Endothelial cell of umbilical vein (primary cell): Measurements from ENCODE around the gene NEK6. TPM values are rescaled to one million over a fixed set of nuclear protein-coding genes. Genes with fewer than 3 reads are reported as not detected.

Experiments used
- BruUV-seq: library from RNA; stranded (reverse); fragments of 400-500 nt; replicated peaks from 2 replicates; lab custom pipeline; 2021; lab: Mats Ljungman, UMichigan
- CTCF ChIA-PET: fragments of 300-600, 350-600 bp; sonication (Branson Sonifier 250); formaldehyde crosslinking; loops from one replicate; lab custom pipeline; 2021; ENCODE audit warnings: antibody characterized with exemption, inconsistent platforms; lab: Charles Lee
- POLR2A ChIA-PET: fragments of 300-600, 350-600 bp; sonication (Branson Sonifier 250); formaldehyde crosslinking; loops from one replicate; lab custom pipeline; 2021; ENCODE audit warnings: antibody characterized with exemption, inconsistent platforms; lab: Charles Lee
- DNase-seq: peaks from one replicate; pipeline ENCODE4 v3.0.0-alpha.2; 2011; ENCODE audit warnings: low read depth, low spot score
- FAIRE-seq: peaks from 2 replicates; lab custom pipeline; 2011; peaks lifted over from hg19 to GRCh38; lab: Jason Lieb, UNC
- H2AFZ ChIP-seq: 2 replicates; pipeline ENCODE4 v1.6.0; 2012; ENCODE audit warnings: low read depth, low read length, control low read depth, inconsistent platforms
- H3K27ac ChIP-seq: 2 replicates; pipeline ENCODE4 v1.5.1; 2011; ENCODE audit warnings: low read depth, mild to moderate bottlenecking, control low read depth, low read length, moderate library complexity; ENCODE audit not compliant: insufficient read depth
- H3K27me3 ChIP-seq, 2 experiments: 2 replicates each; pipeline versions ENCODE4 v1.6.0 to v1.6.1; 2011; ENCODE audit warnings: low read length in 2 of 2, mixed read lengths in 1 of 2; ENCODE audit not compliant: control insufficient read depth in 2 of 2, insufficient read depth in 2 of 2
- H3K36me3 ChIP-seq, 2 experiments: 2 replicates in 1 of 2; 3 replicates in 1 of 2; pipeline ENCODE4 v1.5.1; 2011; ENCODE audit warnings: low read length in 2 of 2, mild to moderate bottlenecking in 1 of 2, moderate library complexity in 1 of 2; ENCODE audit not compliant: control insufficient read depth in 2 of 2, insufficient read depth in 2 of 2; ENCODE audit errors: extremely low read depth in 1 of 2
- H3K4me1 ChIP-seq: 3 replicates; pipeline ENCODE4 v1.5.1; 2011; ENCODE audit warnings: mild to moderate bottlenecking, low read length; ENCODE audit not compliant: control insufficient read depth, insufficient read depth; ENCODE audit errors: extremely low read depth
- H3K4me2 ChIP-seq: 2 replicates; pipeline ENCODE4 v1.6.1; 2011; ENCODE audit warnings: low read length, control low read depth, mixed read lengths; ENCODE audit not compliant: insufficient read depth
- H3K4me3 ChIP-seq, 3 experiments: fragments of 200-600 bp in 1 of 3; sonication (generic), shearing (Covaris generic) in 1 of 3; replicated peaks in 1 of 3; 2 replicates each; pipeline ENCODE4 v1.5.1; 2011 to 2016; ENCODE audit warnings: control low read depth in 3 of 3, low read length in 3 of 3, mild to moderate bottlenecking in 2 of 3, inconsistent platforms in 1 of 3, low read depth in 1 of 3, moderate library complexity in 1 of 3; ENCODE audit not compliant: insufficient read depth in 1 of 3
- H3K79me2 ChIP-seq: 2 replicates; pipeline ENCODE4 v1.6.0; 2012; ENCODE audit warnings: low read length, inconsistent platforms; ENCODE audit not compliant: control insufficient read depth, insufficient read depth
- H3K9ac ChIP-seq: replicated peaks from 2 replicates; pipeline ENCODE3; 2011; ENCODE audit warnings: low read length, control low read depth; ENCODE audit not compliant: insufficient read depth; ENCODE audit errors: extremely low read depth
- H3K9me1 ChIP-seq: replicated peaks from 3 replicates; pipeline ENCODE4 v1.6.0; 2011; ENCODE audit warnings: mild to moderate bottlenecking, low read length; ENCODE audit not compliant: control insufficient read depth, insufficient read depth; ENCODE audit errors: extremely low read depth
- H3K9me3 ChIP-seq: replicated peaks from 2 replicates; pipeline ENCODE4 v1.5.1; 2012; ENCODE audit warnings: low read length, inconsistent platforms; ENCODE audit not compliant: control insufficient read depth, insufficient read depth
- H4K20me1 ChIP-seq: replicated peaks from 2 replicates; pipeline ENCODE3; 2011; ENCODE audit warnings: mild to moderate bottlenecking, low read length; ENCODE audit not compliant: control insufficient read depth, insufficient read depth; ENCODE audit errors: extremely low read depth
- EZH2 ChIP-seq: IDR thresholded peaks from 2 replicates; pipeline ENCODE4 v1.6.1; 2012; ENCODE audit warnings: borderline replicate concordance, low read depth, mild to moderate bottlenecking, moderate library complexity, low read length, inconsistent platforms; ENCODE audit not compliant: severe bottlenecking
- GATA2 ChIP-seq: IDR thresholded peaks from 2 replicates; pipeline ENCODE4 v1.7.0; 2011; ENCODE audit warnings: low read depth, mild to moderate bottlenecking, moderate library complexity, mixed read lengths, low read length; ENCODE audit not compliant: insufficient read length, insufficient read depth
- JUN ChIP-seq: IDR thresholded peaks from 2 replicates; pipeline ENCODE4 v1.6.1; 2011; ENCODE audit warnings: borderline replicate concordance, low read depth; ENCODE audit not compliant: insufficient read length, insufficient read depth
- POLR2A ChIP-seq: IDR thresholded peaks from 2 replicates; pipeline ENCODE4 v1.6.1; 2012; ENCODE audit warnings: low read depth, mild to moderate bottlenecking, control low read depth, low read length
- POLR2AphosphoS5 ChIP-seq: IDR thresholded peaks from 2 replicates; pipeline ENCODE4 v1.6.1; 2012; ENCODE audit warnings: low read depth, mild to moderate bottlenecking, control low read depth, low read length, moderate library complexity; ENCODE audit not compliant: insufficient read depth
- dilution Hi-C: fragments of 300-500 bp; cut with MboI; formaldehyde crosslinking; loops from one replicate; pipeline ENCODE4 v1.15.0; 2019; ENCODE audit warnings: low sequenced_read_pairs; ENCODE audit not compliant: extremely low pct_ligation_motif_present
- intact Hi-C: fragments of 100-400 bp; cut with micrococcal nuclease; formaldehyde crosslinking; loops from one replicate; pipeline ENCODE4 v1.10.0; 2022
- polyA plus RNA-seq, 4 experiments: library from polyadenylated mRNA; depleted of rRNA in 3 of 4; stranded (reverse) in 3 of 4; unstranded in 1 of 4; fragments of >200 nt; gene quantifications; 2 replicates each; pipeline versions ENCODE4 v1.2.1 to v1.2.3, GENCODE V29; 2011 to 2012; ENCODE audit warnings: missing spikeins in 1 of 4
- total RNA-seq: library from RNA; stranded (reverse); gene quantifications from 2 replicates; pipeline ENCODE4 v1.2.3, GENCODE V29; 2021
- TF ChIP-seq, protein P1 (sequence below): IDR thresholded peaks from 2 replicates; pipeline ENCODE4 v1.6.1; 2011; ENCODE audit not compliant: insufficient read depth, insufficient read length
- TF ChIP-seq, protein P2 (sequence below), 2 donors: IDR thresholded peaks; 1 replicate in 1 of 2; 2 replicates in 1 of 2; pipeline ENCODE4 v1.5.1; 2011; ENCODE audit warnings: low read length in 2 of 2, mild to moderate bottlenecking in 2 of 2, moderate library complexity in 2 of 2, control low read depth in 1 of 2, inconsistent platforms in 1 of 2, low read depth in 1 of 2; ENCODE audit not compliant: insufficient read depth in 1 of 2; ENCODE audit errors: extremely low read depth in 1 of 2

The NEK6 gene
- total and polyA plus RNA-seq, 2 donors (not counting 3 experiments of a cell fraction or from before 2014, with no cell fraction given): 64.3 to 67.1 TPM

DNA sequence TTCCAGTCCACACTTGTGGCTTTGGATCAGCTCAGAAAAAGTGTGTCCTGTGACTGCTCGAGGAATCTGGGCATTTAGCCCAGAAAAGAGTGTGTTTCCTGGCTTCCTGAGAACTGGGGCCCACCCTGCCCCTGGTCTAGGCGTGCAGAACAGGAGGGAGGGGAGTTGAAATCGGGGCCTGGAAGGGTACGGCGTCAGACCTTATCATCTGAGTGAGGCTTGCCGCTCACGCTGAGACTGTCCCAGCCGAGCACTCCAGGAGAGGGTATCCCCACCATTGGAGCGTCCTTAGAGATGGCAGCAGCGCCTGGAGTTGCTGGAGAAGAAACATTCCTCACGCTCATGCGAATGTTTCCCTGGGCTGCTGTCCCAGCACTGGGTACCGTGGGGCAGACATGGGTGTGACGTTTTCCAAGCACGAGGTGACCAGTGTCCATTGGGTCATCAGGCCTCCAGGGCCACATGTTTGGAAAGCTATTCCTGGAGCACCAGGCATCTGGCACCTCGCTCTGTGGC is 22.5 kb downstream of the NEK6 start:
- Histone ChIP-seq H3K9ac (peak overlapping the region; percentile 75), H3K4me2 (peak overlapping the region; percentile 4)

DNA sequence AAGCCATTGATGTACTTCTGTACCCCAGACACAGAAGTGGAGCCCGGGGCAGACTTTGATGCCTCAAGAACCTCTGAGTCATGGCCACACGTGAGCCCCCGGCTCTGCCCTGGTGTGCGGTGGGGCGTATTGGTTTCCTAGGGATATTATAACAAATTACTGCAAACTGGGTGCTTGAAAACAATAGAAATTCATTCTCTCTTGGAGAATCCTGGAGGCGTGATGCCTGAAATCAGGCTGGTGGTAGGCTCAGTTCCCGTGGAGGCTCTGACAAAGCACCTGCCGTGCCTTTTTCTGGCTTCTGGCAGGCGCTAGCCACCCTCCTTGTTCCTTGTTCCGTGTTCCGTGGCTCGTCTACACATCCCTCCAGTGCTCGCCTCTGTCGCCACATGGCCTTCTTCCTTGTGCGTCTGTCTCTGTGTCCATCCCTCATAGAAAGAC is 24.2 kb downstream of the NEK6 start:
- ChIA-PET CTCF (interaction anchor here (1.4 to 3.0 kb wide), 4 partner anchors 15 to 155 kb away, joined by 5 to 17 read pairs (median 8); no protein-coding TSS in a partner anchor), POLR2A (no interaction called here)
- Histone ChIP-seq H3K4me3 (no peak overlapping the region), H3K4me2 (peak overlapping the region; percentile 3), H3K9me1 (no peaks in the 10 kb centered on the region), H2AFZ (no peak overlapping the region), H3K9me3 (no peaks in the 10 kb centered on the region), H3K79me2 (peaks cover 80% of the 10 kb centered on the region), H4K20me1 (no peaks in the 10 kb centered on the region), H3K27me3 (no peaks in the 10 kb centered on the region), H3K36me3 (no peaks in the 10 kb centered on the region), H3K4me1 (peaks cover 80% of the 10 kb centered on the region), H3K27ac (peak overlapping the region; percentile 92), H3K9ac (peak overlapping the region; percentile 44)
- TF ChIP-seq, protein P1, sequence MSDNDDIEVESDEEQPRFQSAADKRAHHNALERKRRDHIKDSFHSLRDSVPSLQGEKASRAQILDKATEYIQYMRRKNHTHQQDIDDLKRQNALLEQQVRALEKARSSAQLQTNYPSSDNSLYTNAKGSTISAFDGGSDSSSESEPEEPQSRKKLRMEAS: no peak
- TF ChIP-seq EZH2 (no peak), JUN (peak; percentile 25)
- TF ChIP-seq, protein P2, sequence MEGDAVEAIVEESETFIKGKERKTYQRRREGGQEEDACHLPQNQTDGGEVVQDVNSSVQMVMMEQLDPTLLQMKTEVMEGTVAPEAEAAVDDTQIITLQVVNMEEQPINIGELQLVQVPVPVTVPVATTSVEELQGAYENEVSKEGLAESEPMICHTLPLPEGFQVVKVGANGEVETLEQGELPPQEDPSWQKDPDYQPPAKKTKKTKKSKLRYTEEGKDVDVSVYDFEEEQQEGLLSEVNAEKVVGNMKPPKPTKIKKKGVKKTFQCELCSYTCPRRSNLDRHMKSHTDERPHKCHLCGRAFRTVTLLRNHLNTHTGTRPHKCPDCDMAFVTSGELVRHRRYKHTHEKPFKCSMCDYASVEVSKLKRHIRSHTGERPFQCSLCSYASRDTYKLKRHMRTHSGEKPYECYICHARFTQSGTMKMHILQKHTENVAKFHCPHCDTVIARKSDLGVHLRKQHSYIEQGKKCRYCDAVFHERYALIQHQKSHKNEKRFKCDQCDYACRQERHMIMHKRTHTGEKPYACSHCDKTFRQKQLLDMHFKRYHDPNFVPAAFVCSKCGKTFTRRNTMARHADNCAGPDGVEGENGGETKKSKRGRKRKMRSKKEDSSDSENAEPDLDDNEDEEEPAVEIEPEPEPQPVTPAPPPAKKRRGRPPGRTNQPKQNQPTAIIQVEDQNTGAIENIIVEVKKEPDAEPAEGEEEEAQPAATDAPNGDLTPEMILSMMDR (IDR thresholded peaks at IDR 0.05; ENCODE audit: extremely low read depth in 1 of 2, insufficient read depth in 1 of 2, low read depth in 1 of 2, low read length in 2 of 2): no peak
- intact Hi-C loops: loop anchor here (2.0 kb wide), 1 partner anchor 15 kb away; no protein-coding TSS in a partner anchor
- dilution Hi-C loops: no loop called here
- FAIRE-seq (no peak), DNase-seq (peak; percentile 58)
- no TSS peak for BruUV-seq

More for the DNA sequence above, 22.5 kb downstream of the NEK6 start:
- Histone ChIP-seq H4K20me1 (no peaks in the 10 kb centered on the region), H3K79me2 (peaks cover 89% of the 10 kb centered on the region), H3K4me1 (peaks cover 62% of the 10 kb centered on the region), H3K4me3 (no peak overlapping the region), H3K27me3 (no peaks in the 10 kb centered on the region), H2AFZ (no peak overlapping the region), H3K9me3 (no peaks in the 10 kb centered on the region), H3K27ac (peak overlapping the region; percentile 92), H3K36me3 (no peaks in the 10 kb centered on the region), H3K9me1 (no peaks in the 10 kb centered on the region)
- TF ChIP-seq POLR2A: peak; percentile 26
- TF ChIP-seq POLR2AphosphoS5: peak; percentile 54
- peak; percentile 45 for TF ChIP-seq GATA2
- TF ChIP-seq, protein P1: peak; percentile 6
- no peak for TF ChIP-seq JUN
- no peak for TF ChIP-seq EZH2
- dilution Hi-C loops: no loop called here
- ChIA-PET CTCF (interaction anchor here (0.9 to 3.0 kb wide), 10 partner anchors 9 to 153 kb away, joined by 3 to 17 read pairs (median 5); no protein-coding TSS in a partner anchor), POLR2A (no interaction called here)
- intact Hi-C loops: loop anchor here (1.0 to 2.0 kb wide), 3 partner anchors 13 to 21 kb away; no protein-coding TSS in a partner anchor
- FAIRE-seq (peak; percentile 98), DNase-seq (peak; percentile 94)
- no TSS peak for BruUV-seq
